GM12878 (cell line): ENCODE data around the gene CACNG8. TPM values are rescaled to one million over a fixed set of nuclear protein-coding genes. Genes with fewer than 3 reads are reported as not detected.

Experiments
- ATAC-seq: fragments of 200-7000 bp; cut with Tn5 transposase; 3 replicates; pipeline ENCODE4 v1.9.1; 2020; ENCODE audit warnings: mild to moderate bottlenecking, moderate library complexity
- BruUV-seq: library from RNA; stranded (reverse); fragments of 400-500 nt; replicated peaks from 2 replicates; lab custom pipeline; 2021; lab: Mats Ljungman, UMichigan
- CTCF ChIA-PET: fragments of 300-600 bp; sonication (Branson Sonifier 250); formaldehyde crosslinking; extraction: SDS; loops from one replicate; lab custom pipeline; 2021; ENCODE audit warnings: inconsistent platforms; lab: Yijun Ruan, JAX
- POLR2A ChIA-PET: fragments of 350-600 bp; formaldehyde crosslinking; extraction: SDS; loops from one replicate; lab custom pipeline; 2021; ENCODE audit warnings: inconsistent platforms; lab: Charles Lee
- RAD21 ChIA-PET: fragments of 300-600 bp; sonication (Branson Sonifier 250); formaldehyde crosslinking; loops from one replicate; lab custom pipeline; 2023; ENCODE audit warnings: antibody characterized with exemption; ENCODE audit not compliant: unreplicated experiment; lab: Charles Lee
- SMC1A ChIA-PET: fragments of 300-600 bp; sonication (Branson Sonifier 250); formaldehyde crosslinking; loops from one replicate; lab custom pipeline; 2023; ENCODE audit not compliant: unreplicated experiment, uncharacterized antibody; lab: Charles Lee
- DNase-seq: peaks from one replicate; pipeline ENCODE4 v3.0.0-alpha.2; 2011; ENCODE audit warnings: low read depth, low spot score
- FAIRE-seq: peaks from 3 replicates; lab custom pipeline; 2011; peaks lifted over from hg19 to GRCh38; lab: Jason Lieb, UNC
- H2AFZ ChIP-seq: 2 replicates; pipeline ENCODE4 v1.6.0; 2011; ENCODE audit warnings: low read depth, low read length, control low read depth; ENCODE audit not compliant: control insufficient read depth
- H3K27ac ChIP-seq: 2 replicates; pipeline ENCODE4 v1.5.1; 2011; ENCODE audit warnings: control low read depth; ENCODE audit not compliant: control insufficient read depth, insufficient read depth
- H3K27me3 ChIP-seq, 2 experiments: replicated peaks in 1 of 2; 2 replicates each; pipeline versions ENCODE4 v1.6.0 to v1.6.1; 2011; ENCODE audit warnings: low read length in 1 of 2; ENCODE audit not compliant: control insufficient read depth in 2 of 2, insufficient read depth in 2 of 2
- H3K36me3 ChIP-seq, 2 experiments: 2 replicates each; pipeline ENCODE4 v1.5.1; 2011; ENCODE audit warnings: low read length in 1 of 2; ENCODE audit not compliant: control insufficient read depth in 2 of 2, insufficient read depth in 2 of 2
- H3K4me1 ChIP-seq: 2 replicates; pipeline ENCODE4 v1.6.1; 2011; ENCODE audit warnings: mild to moderate bottlenecking, low read length, moderate library complexity, mixed read lengths; ENCODE audit not compliant: control insufficient read depth, insufficient read depth
- H3K4me2 ChIP-seq: 2 replicates; pipeline ENCODE4 v1.6.0; 2011; ENCODE audit warnings: control low read depth; ENCODE audit not compliant: control insufficient read depth, insufficient read depth
- H3K4me3 ChIP-seq: fragments of 200-600 bp; sonication (generic); 2 replicates; pipeline ENCODE4 v1.5.1; 2016
- H3K79me2 ChIP-seq: 2 replicates; pipeline ENCODE4 v1.6.0; 2011; ENCODE audit warnings: low read length; ENCODE audit not compliant: control insufficient read depth, insufficient read depth
- H3K9ac ChIP-seq: 2 replicates; pipeline ENCODE4 v1.8.0; 2011; ENCODE audit warnings: low read length, control low read depth, mixed read lengths; ENCODE audit not compliant: control insufficient read depth, insufficient read depth
- H3K9me3 ChIP-seq: replicated peaks from 3 replicates; pipeline ENCODE4 v1.5.1; 2011; ENCODE audit warnings: mild to moderate bottlenecking, low read length; ENCODE audit not compliant: control insufficient read depth, insufficient read depth
- H4K20me1 ChIP-seq: 2 replicates; pipeline ENCODE4 v1.6.0; 2011; ENCODE audit not compliant: control insufficient read depth, insufficient read depth
- GABPA ChIP-seq: IDR thresholded peaks from 2 replicates; pipeline ENCODE4 v1.6.1; 2014; ENCODE audit warnings: antibody characterized with exemption, low read depth, mild to moderate bottlenecking, inconsistent platforms
- NFYB ChIP-seq: IDR thresholded peaks from 2 replicates; pipeline ENCODE4 v1.6.1; 2011; ENCODE audit warnings: low read depth, mild to moderate bottlenecking, low read length, improper control_type of control experiment, moderate library complexity; ENCODE audit not compliant: insufficient read depth
- PML ChIP-seq: IDR thresholded peaks from 2 replicates; pipeline ENCODE4 v1.6.1; 2012; ENCODE audit warnings: low read length, inconsistent platforms
- RFX5 ChIP-seq: IDR thresholded peaks from 2 replicates; pipeline ENCODE4 v1.6.1; 2011; ENCODE audit warnings: low read depth, low read length, improper control_type of control experiment
- YBX1 ChIP-seq: fragments of 450-650 bp; IDR thresholded peaks from 2 replicates; pipeline ENCODE4 v1.6.1; 2016; ENCODE audit warnings: antibody characterized with exemption
- WGBS: methylation state at CpG from one replicate; pipeline ENCODE4 v1.1.6; 2016; ENCODE audit warnings: low lambda C conversion rate; ENCODE audit not compliant: insufficient replicate concordance, insufficient coverage; ENCODE audit errors: missing lambda C conversion rate; 5-methylcytosine and 5-hydroxymethylcytosine counted together
- in situ Hi-C: fragments of 300-500 bp; cut with MboI; formaldehyde crosslinking; loops from 9 replicates; pipeline ENCODE4 v1.14.3; 2018; ENCODE audit warnings: mixed read lengths
- intact Hi-C: fragments of 100-400 bp; cut with micrococcal nuclease; formaldehyde crosslinking; loops from one replicate; pipeline ENCODE4 v1.14.2; 2022; ENCODE audit not compliant: unreplicated experiment
- polyA plus RNA-seq, 11 experiments: library from polyadenylated mRNA; depleted of rRNA in 4 of 11; unstranded in 6 of 11; stranded (reverse) in 5 of 11; fragments of >200 nt; fragmentation: Nextera tagmentation in 4 of 11; fragmentation: Illumina TruSeq in 1 of 11; extraction: Ambion mirVana in 4 of 11; extraction: Trizol in 1 of 11; gene quantifications; 1 replicate in 1 of 11; 2 replicates in 10 of 11; pipeline versions ENCODE4 v1.2.1 to v1.2.3, GENCODE V29; 2011 to 2016; ENCODE audit warnings: inconsistent platforms in 2 of 11, missing spikeins in 2 of 11, low read depth in 1 of 11
- total RNA-seq, 4 experiments: library from RNA; depleted of rRNA in 3 of 4; stranded (reverse); fragments of >200 nt in 3 of 4; fragmentation: Illumina TruSeq in 1 of 4; extraction: Trizol in 1 of 4; gene quantifications; 2 replicates each; pipeline versions ENCODE4 v1.2.1 to v1.2.3, GENCODE V29; 2013 to 2021
- TF ChIP-seq, protein P1 (sequence below): fragments of 450-650 bp; IDR thresholded peaks from 2 replicates; pipeline ENCODE4 v1.6.1; 2018; ENCODE audit warnings: mild to moderate bottlenecking, low read depth, moderate library complexity; ENCODE audit not compliant: partially characterized antibody
- TF ChIP-seq, protein P2 (sequence below): fragments of 450-650 bp; IDR thresholded peaks from 2 replicates; pipeline ENCODE4 v1.6.1; 2017; ENCODE audit warnings: mild to moderate bottlenecking, moderate library complexity

The CACNG8 gene
- total and polyA plus RNA-seq, 10 of the 15 experiments (the other 5 are each of a cell fraction or from before 2014, with no cell fraction given), result not detected

DNA sequence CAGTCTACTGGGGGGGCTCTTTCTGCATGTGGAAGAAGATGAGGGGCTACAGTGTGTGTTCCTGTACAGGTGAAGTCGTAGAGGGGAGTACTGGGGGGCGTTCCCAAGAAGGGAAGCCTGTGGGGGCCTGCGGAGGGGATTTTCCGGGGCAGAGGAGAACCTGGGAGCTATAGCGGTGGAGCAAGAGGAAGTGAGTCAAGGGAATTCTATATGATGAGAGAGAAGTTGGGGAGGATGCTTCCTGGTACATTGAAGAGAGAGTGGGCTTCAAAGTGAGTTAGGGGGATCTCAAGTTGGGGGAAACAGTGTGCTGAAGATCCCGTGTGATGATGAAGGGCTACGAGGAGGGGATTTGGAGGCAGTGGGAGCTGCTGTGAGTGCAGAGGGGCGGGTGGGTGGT, 1.9 kb upstream of the CACNG8 start:
- no peak overlapping the region for H3K9ac ChIP-seq
- TF ChIP-seq GABPA (no peak), RFX5 (no peak), NFYB (no peak), YBX1 (no peak), PML (no peak)
- TF ChIP-seq, protein P1, sequence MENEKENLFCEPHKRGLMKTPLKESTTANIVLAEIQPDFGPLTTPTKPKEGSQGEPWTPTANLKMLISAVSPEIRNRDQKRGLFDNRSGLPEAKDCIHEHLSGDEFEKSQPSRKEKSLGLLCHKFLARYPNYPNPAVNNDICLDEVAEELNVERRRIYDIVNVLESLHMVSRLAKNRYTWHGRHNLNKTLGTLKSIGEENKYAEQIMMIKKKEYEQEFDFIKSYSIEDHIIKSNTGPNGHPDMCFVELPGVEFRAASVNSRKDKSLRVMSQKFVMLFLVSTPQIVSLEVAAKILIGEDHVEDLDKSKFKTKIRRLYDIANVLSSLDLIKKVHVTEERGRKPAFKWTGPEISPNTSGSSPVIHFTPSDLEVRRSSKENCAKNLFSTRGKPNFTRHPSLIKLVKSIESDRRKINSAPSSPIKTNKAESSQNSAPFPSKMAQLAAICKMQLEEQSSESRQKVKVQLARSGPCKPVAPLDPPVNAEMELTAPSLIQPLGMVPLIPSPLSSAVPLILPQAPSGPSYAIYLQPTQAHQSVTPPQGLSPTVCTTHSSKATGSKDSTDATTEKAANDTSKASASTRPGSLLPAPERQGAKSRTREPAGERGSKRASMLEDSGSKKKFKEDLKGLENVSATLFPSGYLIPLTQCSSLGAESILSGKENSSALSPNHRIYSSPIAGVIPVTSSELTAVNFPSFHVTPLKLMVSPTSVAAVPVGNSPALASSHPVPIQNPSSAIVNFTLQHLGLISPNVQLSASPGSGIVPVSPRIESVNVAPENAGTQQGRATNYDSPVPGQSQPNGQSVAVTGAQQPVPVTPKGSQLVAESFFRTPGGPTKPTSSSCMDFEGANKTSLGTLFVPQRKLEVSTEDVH, result no peak
- TF ChIP-seq, protein P2, sequence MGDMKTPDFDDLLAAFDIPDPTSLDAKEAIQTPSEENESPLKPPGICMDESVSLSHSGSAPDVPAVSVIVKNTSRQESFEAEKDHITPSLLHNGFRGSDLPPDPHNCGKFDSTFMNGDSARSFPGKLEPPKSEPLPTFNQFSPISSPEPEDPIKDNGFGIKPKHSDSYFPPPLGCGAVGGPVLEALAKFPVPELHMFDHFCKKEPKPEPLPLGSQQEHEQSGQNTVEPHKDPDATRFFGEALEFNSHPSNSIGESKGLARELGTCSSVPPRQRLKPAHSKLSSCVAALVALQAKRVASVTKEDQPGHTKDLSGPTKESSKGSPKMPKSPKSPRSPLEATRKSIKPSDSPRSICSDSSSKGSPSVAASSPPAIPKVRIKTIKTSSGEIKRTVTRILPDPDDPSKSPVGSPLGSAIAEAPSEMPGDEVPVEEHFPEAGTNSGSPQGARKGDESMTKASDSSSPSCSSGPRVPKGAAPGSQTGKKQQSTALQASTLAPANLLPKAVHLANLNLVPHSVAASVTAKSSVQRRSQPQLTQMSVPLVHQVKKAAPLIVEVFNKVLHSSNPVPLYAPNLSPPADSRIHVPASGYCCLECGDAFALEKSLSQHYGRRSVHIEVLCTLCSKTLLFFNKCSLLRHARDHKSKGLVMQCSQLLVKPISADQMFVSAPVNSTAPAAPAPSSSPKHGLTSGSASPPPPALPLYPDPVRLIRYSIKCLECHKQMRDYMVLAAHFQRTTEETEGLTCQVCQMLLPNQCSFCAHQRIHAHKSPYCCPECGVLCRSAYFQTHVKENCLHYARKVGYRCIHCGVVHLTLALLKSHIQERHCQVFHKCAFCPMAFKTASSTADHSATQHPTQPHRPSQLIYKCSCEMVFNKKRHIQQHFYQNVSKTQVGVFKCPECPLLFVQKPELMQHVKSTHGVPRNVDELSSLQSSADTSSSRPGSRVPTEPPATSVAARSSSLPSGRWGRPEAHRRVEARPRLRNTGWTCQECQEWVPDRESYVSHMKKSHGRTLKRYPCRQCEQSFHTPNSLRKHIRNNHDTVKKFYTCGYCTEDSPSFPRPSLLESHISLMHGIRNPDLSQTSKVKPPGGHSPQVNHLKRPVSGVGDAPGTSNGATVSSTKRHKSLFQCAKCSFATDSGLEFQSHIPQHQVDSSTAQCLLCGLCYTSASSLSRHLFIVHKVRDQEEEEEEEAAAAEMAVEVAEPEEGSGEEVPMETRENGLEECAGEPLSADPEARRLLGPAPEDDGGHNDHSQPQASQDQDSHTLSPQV, result no peak
- TF ChIP-seq, all 136 proteins: peak for 0
- DNase-seq (no peak), ATAC-seq (no peak), FAIRE-seq (no peak)
- no peaks in the 10 kb centered on the region for H4K20me1 ChIP-seq
- no peaks in the 10 kb centered on the region; the same call in 2 of the 3 replicates for H3K9me3 ChIP-seq
- no peak overlapping the region for H3K27ac ChIP-seq
- POLR2A ChIA-PET, result no interaction called here
- no peak overlapping the region for H3K4me2 ChIP-seq
- WGBS, result 27% methylated on average over 8 of the region's 8 CpGs
- RAD21 ChIA-PET, result no interaction called here
- SMC1A ChIA-PET, result no interaction called here
- H3K79me2 ChIP-seq, result no peaks in the 10 kb centered on the region
- in situ Hi-C loops (no loop called here), intact Hi-C loops (no loop called here)
- no peaks in the 10 kb centered on the region for H3K4me1 ChIP-seq
- BruUV-seq, result no TSS peak
- no peaks in the 10 kb centered on the region for H3K27me3 ChIP-seq
- H3K36me3 ChIP-seq, result no peaks in the 10 kb centered on the region
- CTCF ChIA-PET, result interaction anchor here (0.7 kb wide), 1 partner anchor 480 kb away, joined by 3 read pairs; no protein-coding TSS in a partner anchor
- H3K4me3 ChIP-seq, result no peak overlapping the region
- H2AFZ ChIP-seq, result no peak overlapping the region
